ENCODE measurements around the gene SLC25A33. TPM values are rescaled to one million over a fixed set of nuclear protein-coding genes. Genes with fewer than 3 reads are reported as not detected.
"Not testable (repeated sequence)": the region's sequence is repeated elsewhere in the genome, so short reads cannot be mapped to it uniquely, and the experiment has no call there.

Gene SLC25A33
- total and polyA plus RNA-seq, 2 experiments from 2014 or later, result 13.3 to 18.8 TPM

DNA sequence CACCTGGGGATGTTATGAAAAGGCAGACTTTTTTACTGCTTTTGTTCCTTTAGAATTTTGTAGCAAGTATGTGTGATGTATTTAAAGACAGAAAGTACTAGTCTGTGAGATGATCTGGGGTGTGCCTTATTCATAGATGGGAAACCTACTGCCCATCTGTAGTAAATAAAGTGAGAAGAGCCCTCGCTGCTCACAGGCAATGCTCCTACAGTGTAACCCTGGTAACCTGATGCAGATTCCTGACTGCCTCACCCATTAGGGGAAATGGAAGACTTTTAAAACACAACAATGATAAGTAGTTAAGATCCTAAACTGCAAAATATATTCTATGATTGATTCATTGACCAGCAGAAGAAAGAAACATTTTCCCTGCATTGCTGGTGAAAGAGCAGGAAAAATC lies 30.0 kb downstream of the SLC25A33 start (continued):
- no peak for TF ChIP-seq NANOG (IDR thresholded peaks at IDR 0.05; ENCODE audit: borderline replicate concordance)

DNA sequence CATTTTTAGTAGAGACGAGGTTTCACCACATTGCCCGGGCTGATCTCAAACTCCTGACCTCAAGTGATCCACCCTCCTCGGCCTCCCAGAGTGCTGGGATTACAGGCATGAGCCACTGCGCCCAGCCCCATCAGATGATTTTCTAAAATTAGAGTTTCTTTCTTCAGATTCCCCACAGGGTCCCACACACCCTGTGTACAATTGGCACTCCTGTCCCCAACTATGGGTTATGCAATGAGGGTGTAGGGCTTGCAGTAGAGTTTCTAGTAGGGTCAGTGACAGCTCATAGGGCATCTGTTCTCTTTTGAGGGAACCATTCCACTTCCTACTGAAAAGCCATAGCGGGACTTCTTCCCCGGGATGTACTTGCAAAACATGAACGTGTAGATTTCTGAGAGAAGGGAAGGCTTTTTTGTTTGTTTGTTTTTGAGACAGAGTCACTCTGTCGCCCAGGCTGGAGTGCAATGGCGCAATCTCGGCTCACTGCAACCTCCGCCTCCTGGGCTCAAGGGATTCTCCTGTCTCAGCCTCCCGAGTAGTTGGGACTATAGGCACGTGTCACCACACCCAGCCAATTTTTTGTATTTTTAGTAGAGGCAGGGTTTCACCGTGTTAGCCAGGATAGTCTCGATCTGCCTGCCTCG lies 31.7 kb downstream of the SLC25A33 start:
- H3K9me3 Mint-ChIP-seq; H3K27me3 ChIP-seq (ENCODE audit: insufficient read depth); H2AFZ ChIP-seq; DNase-seq (ENCODE audit: low spot score); H3K4me1 ChIP-seq (ENCODE audit: insufficient read depth); H3F3A ChIP-seq (replicated peaks; ENCODE audit: low read depth); H3K4me2 ChIP-seq; H3K9me2 ChIP-seq (ENCODE audit: insufficient read depth); H3K27ac ChIP-seq (ENCODE audit: low read depth); H3K27me3 Mint-ChIP-seq (ENCODE audit: insufficient read depth, low read depth, poor library complexity); H3K4me1 Mint-ChIP-seq; H3K79me2 ChIP-seq (replicated peaks; ENCODE audit: insufficient read depth); H3K4me3 ChIP-seq; ATAC-seq; H3K4me3 Mint-ChIP-seq; H3K27ac Mint-ChIP-seq: not testable (repeated sequence)
- Histone ChIP-seq H3K36me3 (ENCODE audit: insufficient read depth) (peaks cover 12% of the 10 kb centered on the region), H4K20me1 (replicated peaks; ENCODE audit: insufficient read depth) (peaks cover 30% of the 10 kb centered on the region)
- H3K36me3 Mint-ChIP-seq (ENCODE audit: low read depth), result peaks cover 66% of the 10 kb centered on the region

DNA sequence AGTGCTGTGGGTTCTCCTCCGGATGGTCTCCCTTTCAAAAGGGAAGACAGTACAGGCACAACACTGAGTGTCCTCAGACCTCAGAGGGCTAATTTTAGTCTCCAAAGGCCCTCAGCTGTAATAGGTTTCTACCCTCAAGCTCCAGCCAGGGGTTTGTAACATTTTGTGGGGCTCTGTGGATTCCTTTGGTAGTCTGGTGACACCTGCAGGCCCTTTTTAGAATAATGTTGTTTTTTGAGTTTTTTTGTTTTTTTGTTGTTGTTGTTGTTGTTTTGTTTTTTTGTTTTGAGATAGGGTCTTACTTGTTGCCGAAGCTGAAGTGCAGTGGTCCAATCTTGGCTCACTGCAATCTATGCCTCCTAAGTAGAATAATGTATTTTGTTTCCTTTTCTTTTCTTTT lies 34.5 kb downstream of the SLC25A33 start:
- ATAC-seq (peak; percentile 54), DNase-seq (ENCODE audit: low spot score) (peak; percentile 67)
- H3K4me1 ChIP-seq (ENCODE audit: insufficient read depth), result no peaks in the 10 kb centered on the region
- Mint-ChIP-seq H3K27ac (no peak overlapping the region), H3K4me1 (no peaks in the 10 kb centered on the region), H3K4me3 (no peak overlapping the region), H3K9me3 (no peaks in the 10 kb centered on the region), H3K36me3 (ENCODE audit: low read depth) (peaks cover 77% of the 10 kb centered on the region), H3K27me3 (ENCODE audit: insufficient read depth, low read depth, poor library complexity) (peaks cover 2% of the 10 kb centered on the region)
- peaks cover 6% of the 10 kb centered on the region; the same call in 1 of the 2 replicates for H3K79me2 ChIP-seq (replicated peaks; ENCODE audit: insufficient read depth)
- H3K4me2 ChIP-seq, result no peak overlapping the region
- H3K9me2 ChIP-seq (ENCODE audit: insufficient read depth), result no peaks in the 10 kb centered on the region
- no peak overlapping the region for H2AFZ ChIP-seq
- TF ChIP-seq CREB1 (CRISPR knock-in tag; IDR thresholded peaks at IDR 0.05; ENCODE audit: low read depth) (no peak), STAT1 (IDR thresholded peaks at IDR 0.05; ENCODE audit: unreplicated experiment) (no peak), ZNF114 (CRISPR knock-in tag; IDR thresholded peaks at IDR 0.05) (no peak)
- TF ChIP-seq, protein P1, sequence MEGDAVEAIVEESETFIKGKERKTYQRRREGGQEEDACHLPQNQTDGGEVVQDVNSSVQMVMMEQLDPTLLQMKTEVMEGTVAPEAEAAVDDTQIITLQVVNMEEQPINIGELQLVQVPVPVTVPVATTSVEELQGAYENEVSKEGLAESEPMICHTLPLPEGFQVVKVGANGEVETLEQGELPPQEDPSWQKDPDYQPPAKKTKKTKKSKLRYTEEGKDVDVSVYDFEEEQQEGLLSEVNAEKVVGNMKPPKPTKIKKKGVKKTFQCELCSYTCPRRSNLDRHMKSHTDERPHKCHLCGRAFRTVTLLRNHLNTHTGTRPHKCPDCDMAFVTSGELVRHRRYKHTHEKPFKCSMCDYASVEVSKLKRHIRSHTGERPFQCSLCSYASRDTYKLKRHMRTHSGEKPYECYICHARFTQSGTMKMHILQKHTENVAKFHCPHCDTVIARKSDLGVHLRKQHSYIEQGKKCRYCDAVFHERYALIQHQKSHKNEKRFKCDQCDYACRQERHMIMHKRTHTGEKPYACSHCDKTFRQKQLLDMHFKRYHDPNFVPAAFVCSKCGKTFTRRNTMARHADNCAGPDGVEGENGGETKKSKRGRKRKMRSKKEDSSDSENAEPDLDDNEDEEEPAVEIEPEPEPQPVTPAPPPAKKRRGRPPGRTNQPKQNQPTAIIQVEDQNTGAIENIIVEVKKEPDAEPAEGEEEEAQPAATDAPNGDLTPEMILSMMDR (conservative IDR thresholded peaks at IDR 0.05; ENCODE audit: low read depth in 2 of 2), result peak; percentile 50 to 58
- TF ChIP-seq, protein P2, sequence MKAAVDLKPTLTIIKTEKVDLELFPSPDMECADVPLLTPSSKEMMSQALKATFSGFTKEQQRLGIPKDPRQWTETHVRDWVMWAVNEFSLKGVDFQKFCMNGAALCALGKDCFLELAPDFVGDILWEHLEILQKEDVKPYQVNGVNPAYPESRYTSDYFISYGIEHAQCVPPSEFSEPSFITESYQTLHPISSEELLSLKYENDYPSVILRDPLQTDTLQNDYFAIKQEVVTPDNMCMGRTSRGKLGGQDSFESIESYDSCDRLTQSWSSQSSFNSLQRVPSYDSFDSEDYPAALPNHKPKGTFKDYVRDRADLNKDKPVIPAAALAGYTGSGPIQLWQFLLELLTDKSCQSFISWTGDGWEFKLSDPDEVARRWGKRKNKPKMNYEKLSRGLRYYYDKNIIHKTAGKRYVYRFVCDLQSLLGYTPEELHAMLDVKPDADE (IDR thresholded peaks at IDR 0.05), result no peak
- TF ChIP-seq, protein P3, sequence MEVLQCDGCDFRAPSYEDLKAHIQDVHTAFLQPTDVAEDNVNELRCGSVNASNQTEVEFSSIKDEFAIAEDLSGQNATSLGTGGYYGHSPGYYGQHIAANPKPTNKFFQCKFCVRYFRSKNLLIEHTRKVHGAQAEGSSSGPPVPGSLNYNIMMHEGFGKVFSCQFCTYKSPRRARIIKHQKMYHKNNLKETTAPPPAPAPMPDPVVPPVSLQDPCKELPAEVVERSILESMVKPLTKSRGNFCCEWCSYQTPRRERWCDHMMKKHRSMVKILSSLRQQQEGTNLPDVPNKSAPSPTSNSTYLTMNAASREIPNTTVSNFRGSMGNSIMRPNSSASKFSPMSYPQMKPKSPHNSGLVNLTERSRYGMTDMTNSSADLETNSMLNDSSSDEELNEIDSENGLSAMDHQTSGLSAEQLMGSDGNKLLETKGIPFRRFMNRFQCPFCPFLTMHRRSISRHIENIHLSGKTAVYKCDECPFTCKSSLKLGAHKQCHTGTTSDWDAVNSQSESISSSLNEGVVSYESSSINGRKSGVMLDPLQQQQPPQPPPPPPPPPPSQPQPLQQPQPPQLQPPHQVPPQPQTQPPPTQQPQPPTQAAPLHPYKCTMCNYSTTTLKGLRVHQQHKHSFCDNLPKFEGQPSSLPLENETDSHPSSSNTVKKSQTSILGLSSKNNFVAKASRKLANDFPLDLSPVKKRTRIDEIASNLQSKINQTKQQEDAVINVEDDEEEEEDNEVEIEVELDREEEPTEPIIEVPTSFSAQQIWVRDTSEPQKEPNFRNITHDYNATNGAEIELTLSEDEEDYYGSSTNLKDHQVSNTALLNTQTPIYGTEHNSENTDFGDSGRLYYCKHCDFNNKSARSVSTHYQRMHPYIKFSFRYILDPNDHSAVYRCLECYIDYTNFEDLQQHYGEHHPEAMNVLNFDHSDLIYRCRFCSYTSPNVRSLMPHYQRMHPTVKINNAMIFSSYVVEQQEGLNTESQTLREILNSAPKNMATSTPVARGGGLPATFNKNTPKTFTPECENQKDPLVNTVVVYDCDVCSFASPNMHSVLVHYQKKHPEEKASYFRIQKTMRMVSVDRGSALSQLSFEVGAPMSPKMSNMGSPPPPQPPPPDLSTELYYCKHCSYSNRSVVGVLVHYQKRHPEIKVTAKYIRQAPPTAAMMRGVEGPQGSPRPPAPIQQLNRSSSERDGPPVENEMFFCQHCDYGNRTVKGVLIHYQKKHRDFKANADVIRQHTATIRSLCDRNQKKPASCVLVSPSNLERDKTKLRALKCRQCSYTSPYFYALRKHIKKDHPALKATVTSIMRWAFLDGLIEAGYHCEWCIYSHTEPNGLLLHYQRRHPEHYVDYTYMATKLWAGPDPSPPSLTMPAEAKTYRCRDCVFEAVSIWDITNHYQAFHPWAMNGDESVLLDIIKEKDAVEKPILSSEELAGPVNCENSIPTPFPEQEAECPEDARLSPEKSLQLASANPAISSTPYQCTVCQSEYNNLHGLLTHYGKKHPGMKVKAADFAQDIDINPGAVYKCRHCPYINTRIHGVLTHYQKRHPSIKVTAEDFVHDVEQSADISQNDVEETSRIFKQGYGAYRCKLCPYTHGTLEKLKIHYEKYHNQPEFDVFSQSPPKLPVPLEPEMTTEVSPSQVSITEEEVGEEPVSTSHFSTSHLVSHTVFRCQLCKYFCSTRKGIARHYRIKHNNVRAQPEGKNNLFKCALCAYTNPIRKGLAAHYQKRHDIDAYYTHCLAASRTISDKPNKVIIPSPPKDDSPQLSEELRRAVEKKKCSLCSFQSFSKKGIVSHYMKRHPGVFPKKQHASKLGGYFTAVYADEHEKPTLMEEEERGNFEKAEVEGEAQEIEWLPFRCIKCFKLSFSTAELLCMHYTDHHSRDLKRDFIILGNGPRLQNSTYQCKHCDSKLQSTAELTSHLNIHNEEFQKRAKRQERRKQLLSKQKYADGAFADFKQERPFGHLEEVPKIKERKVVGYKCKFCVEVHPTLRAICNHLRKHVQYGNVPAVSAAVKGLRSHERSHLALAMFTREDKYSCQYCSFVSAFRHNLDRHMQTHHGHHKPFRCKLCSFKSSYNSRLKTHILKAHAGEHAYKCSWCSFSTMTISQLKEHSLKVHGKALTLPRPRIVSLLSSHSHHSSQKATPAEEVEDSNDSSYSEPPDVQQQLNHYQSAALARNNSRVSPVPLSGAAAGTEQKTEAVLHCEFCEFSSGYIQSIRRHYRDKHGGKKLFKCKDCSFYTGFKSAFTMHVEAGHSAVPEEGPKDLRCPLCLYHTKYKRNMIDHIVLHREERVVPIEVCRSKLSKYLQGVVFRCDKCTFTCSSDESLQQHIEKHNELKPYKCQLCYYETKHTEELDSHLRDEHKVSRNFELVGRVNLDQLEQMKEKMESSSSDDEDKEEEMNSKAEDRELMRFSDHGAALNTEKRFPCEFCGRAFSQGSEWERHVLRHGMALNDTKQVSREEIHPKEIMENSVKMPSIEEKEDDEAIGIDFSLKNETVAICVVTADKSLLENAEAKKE (CRISPR knock-in tag; IDR thresholded peaks at IDR 0.05), result no peak
- H3F3A ChIP-seq (replicated peaks; ENCODE audit: low read depth), result no peaks in the 10 kb centered on the region; the same call in 1 of the 2 replicates
- no peak overlapping the region for H3K27ac ChIP-seq (ENCODE audit: low read depth)
- peaks cover 29% of the 10 kb centered on the region for H4K20me1 ChIP-seq (replicated peaks; ENCODE audit: insufficient read depth)
- peaks cover 8% of the 10 kb centered on the region for H3K36me3 ChIP-seq (ENCODE audit: insufficient read depth)
- H3K27me3 ChIP-seq (ENCODE audit: insufficient read depth), result no peaks in the 10 kb centered on the region
- no peak overlapping the region for H3K4me3 ChIP-seq
